Activated CD8-positive, alpha-beta memory T cell treated with anti-CD3 and anti-CD28 coated beads, Interleukin-2, amount 50 U/mL, for 24 hours (primary cell): Measurements from ENCODE around the gene ERP27.

Source experiments
- DNase-seq: peaks from one replicate; pipeline ENCODE4 v3.0.0-alpha.2; 2020; ENCODE audit errors: extremely low read depth

Gene ERP27

GRCh38 chr12:14903386-14904098, 34.8 kb downstream of the ERP27 start:
- DNase-seq: no peak

GRCh38 chr12:14902465-14902864, 35.9 kb downstream of the ERP27 start:
- no peak for DNase-seq

DNA sequence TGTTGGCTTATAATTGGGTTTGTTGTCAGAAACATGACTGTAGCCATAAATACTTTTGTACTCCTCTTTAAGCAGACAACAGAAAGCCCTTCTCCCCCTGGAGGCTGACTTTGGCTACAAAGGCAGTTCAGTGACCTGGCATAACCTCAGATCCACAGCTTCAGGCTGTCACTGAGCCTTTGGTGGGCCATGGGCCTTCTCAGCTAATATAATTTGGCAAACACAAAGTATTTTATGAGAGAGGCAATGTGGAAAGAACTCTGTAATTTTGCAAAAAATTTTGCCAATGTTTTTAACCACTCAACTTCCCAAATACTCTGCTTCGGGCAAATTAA, 37.1 kb downstream of the ERP27 start:
- DNase-seq: no peak

DNA sequence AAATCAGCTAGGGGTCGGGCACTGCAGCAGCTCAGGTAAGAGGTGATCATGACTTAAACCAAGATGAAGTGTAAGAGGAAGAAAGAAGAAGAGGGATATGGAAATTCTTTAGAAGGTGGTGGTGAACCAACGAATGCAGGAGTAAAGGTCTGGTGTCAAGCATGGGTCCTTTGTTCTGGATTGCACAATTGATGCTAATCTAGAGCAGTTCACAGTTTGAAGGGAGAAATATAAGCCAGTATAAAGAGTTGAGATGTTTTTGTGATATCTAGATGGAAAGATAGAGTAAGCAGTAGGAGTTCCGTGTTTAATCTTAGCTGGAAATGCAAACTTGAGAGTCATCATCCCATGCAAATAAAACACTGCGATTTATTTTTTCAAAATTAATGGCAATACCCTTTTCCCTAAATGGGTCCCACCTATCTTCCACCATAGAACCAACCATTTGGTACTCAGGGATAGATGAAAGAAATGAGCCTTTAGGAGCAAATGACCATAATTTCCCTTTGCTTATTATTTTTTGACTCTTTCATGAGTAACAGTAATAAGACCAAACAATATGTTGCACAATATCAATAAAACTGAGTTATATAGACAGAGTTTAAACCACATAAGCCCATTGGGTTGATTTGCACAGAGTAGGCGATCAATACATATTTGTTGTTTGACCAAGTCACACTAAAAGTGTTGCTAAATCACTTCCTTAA, 37.7 kb downstream of the ERP27 start:
- DNase-seq: no peak

DNA sequence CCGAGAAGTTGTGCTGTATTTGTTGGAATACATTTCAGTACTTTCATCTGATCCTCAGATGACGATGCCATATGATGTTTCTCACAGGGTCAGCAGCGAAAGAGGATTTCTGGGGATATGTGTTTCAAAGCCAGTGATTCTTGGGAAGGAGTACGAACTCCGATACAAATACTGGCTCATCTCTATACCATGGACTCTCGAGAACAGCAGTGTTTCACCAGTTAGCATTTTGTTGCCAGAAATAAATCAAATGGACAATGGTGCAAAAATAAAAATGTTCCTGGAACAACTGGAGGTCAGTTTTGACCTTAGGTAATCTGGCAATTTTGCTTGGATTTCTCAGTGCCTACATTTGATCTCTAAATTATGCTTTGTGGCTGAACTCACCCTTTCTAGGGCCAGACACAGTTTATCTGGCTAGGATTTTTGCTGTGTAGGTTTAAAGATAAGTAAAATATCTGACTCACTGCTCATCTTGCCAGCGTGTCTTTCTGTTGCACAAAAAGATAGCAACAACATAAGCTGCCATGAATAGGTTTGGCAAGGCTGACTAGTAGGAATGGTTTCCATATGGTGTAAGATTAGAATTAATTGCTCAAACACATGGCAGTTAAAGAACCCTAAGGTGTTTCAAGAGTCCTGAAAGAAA, 41.7 kb downstream of the ERP27 start:
- no peak for DNase-seq

DNA sequence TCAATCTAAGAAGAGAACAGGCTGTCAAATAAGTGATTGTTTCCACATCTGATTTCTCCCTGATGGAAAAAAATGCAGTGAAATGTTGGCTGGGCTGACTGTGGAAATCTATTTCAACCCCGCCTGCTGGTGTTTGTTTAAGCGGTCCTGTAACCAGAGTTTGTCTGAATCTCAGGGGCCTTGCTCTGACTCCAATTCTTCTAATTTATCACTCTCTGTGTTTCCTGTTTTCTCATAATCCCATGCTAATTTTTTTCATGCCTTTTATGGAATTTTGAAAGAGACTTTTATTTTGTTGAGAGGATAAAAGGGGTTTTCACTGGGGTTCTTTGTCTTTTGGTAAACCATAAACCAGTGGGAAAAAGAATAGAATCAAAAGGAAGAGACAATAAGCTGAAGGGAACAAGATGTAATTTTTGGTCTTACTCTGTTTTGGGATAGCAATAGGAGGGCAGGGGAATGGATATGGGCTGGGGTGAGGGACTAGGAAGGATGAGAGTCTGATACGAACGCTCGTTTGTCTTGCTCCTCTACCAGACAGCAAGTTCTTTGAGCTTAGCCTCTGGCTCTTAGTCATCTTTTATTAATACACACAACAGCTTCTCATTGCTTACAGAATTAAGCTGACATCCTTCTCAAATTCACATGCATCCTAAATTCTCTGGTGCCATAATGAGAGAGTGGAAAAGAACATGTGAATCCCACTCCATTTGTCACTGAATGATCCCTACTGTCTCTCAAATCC, 44.7 kb downstream of the ERP27 start:
- DNase-seq: no peak

GRCh38 chr12:14892726-14893505, 45.4 kb downstream of the ERP27 start:
- DNase-seq: no peak

DNA sequence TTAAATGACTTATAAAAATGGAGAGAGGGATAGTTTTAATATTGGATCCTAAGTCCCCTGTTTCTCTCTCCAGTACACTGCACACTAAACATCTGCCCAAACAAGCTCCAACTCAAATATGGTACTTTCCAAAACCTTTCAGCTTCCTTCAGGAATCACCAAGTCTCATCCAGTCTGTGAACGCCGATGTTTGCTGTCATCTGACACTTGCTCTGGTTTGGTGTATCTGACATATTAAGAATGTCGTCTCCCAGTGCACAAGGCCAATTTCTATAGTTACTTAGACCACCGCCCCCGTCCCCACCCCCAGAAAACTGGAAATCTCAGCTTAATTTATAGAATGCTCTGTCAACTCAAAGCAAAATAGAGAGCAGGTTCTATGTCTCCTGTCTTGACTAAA, 47.6 kb downstream of the ERP27 start:
- no peak for DNase-seq

DNA sequence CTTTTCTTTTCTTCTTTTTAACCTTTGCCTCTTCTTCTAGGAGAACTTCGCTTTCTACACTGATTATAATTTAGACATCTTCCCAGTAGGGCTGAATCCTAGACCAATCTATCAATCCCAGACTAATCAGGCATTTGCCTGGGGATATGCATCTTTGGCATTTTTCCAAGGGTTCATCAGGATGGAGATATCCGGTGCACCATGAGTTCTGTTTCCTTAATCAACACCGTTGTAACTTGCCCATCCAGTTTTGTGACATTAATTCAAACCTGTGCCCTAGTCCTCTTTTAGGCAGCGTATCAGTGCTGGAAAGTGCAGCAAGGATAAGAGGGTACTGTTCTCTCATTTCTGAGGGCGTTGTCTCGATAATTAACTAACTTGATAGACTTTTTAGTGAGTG, 52.1 kb downstream of the ERP27 start:
- no peak for DNase-seq

DNA sequence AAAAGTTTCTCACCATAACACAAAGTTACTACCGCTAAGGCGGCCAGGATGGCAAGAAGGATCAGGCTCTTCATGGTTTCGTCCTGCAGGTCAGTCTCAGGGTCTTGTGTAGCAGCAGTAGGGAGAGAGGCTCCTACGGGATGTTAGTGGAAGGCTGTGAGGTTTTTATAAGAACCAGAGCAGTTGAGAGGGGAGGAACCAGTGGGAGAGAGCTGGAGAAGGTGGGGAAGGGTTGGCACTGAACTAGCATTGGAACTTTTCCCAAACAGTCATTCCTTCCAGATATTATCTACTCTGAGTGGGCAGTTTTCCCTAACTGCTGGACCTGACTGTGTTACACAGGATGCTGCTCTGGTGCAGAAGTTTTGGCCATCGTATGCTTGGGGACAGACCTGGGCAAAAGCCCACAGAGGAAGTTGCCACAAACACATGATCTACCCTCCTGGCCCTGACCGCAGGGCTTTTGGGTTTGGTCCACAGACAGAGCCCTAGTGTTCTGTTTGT, 52.6 kb downstream of the ERP27 start, which contains the start of gene MGP:
TSS of gene MGP (minus strand) at position 137 of the 504 bp plus-strand sequence. CDS start at position 74, 63 bp downstream.
- DNase-seq: no peak

- peak; percentile 49 for DNase-seq
Observed at GRCh38 chr12:14884458-14884878, 53.9 kb downstream of the ERP27 start.

GRCh38 chr12:14883686-14884085, 54.7 kb downstream of the ERP27 start:
- no peak for DNase-seq

DNA sequence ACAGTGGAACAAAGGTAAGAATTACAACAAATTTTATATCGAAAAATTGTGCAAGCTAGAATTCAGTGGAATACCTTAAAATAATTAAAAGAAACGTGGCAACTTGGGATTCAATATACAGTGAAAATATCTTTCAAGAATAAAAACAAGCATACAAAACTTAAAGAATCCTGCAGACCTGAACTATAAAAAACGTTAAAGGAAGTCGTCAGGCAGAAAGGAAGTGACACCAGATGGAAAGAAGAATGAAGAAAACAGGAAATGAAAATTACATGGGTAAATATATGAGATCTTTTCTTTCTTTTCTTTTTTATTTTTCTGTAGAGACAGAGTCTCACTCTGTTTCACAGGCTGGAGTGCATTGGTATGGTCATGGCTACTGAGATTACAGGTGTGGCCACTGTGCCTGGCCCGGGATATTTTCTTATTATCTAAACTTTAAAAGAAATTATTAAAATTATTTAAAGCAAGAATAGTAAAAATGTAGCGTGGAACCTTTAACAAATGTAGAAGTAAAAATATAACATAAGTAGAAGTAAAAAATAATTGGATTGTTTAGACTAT, 57.4 kb downstream of the ERP27 start:
- no peak for DNase-seq

DNA sequence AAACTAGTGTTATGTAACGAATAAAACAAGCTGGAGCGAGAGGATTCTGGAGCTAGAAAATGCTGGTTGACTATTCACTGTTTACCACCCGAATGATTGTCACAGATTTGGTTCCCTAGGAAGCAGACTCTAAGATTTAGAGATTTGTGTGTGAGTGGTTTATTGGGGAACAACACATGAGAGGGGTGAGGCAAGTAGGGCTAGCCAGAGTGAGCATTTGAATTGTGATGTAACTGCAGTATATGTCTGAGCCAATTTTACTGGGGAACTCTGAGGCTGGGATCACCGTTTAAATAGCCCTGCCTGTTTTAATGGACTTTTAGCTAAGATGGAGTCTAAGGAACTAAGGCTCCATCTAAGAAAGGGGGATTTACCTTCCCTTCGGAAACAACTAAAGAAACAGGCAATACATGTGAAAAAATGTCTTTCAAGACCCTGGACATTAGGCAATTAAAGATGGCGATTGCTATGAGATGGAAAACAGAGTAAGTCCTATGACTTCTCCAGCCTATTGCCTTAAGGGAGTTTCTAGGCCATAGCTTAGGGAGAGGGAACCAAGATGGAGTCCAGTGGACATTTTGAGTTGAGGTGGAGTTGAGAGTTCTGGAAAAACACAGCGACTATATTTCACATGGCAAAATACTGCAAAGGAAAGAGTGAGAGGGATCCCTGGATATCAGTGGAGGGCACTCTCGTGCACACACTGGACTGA, 59.0 kb downstream of the ERP27 start:
- no peak for DNase-seq

GRCh38 chr12:14878488-14878887, 59.8 kb downstream of the ERP27 start:
- no peak for DNase-seq

DNA sequence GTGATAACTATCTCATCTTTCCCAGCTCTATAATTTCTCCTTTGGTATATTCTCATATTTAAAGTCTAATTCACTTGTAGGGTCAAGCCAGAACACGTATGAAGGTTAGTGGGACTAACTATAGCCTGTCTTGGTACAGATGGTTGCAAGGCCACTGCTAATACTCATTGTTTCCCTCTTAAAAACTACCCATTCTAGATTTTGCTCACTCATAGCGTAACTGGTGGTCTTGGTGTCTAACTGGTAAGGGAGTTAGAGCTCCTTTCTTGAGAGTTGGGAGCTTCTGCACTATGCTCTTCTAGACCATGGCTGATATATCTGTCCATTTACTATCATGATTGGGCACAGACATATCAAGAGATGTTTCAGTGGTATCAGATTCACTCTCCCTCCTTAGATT, 61.5 kb downstream of the ERP27 start:
- no peak for DNase-seq

GRCh38 chr12:14874882-14875281, 63.5 kb downstream of the ERP27 start:
- DNase-seq: no peak

GRCh38 chr12:14873440-14874185, 64.7 kb downstream of the ERP27 start:
- DNase-seq: no peak

GRCh38 chr12:14871886-14872285, 66.5 kb downstream of the ERP27 start:
- no peak for DNase-seq

DNA sequence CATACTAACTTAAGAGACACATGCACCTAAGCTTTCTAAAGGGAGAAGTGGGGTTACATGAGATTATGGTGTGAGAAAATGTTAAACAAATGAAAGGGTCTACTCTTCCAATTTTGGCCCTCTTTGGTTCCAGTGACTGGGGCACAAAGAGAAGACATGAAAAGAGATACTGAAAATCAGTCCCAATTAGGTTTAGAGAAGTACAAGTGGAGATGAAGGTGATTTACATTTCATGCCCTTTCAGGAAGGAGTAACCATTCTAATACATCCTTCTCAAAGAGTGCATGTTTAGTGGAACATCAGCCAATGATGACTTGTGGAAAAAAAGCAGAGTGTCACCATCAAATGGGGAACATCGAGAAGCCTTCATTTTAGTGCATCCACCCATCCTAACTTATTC, 67.1 kb downstream of the ERP27 start:
- DNase-seq: no peak
